ENCODE results near the gene KIF17.
A peak's percentile ranks its signal among the peaks of the same experiment; 100 is the strongest.
"Not testable (repeated sequence)": the region's sequence is repeated elsewhere in the genome, so short reads cannot be mapped to it uniquely, and the experiment has no call there.

Gene KIF17

DNA sequence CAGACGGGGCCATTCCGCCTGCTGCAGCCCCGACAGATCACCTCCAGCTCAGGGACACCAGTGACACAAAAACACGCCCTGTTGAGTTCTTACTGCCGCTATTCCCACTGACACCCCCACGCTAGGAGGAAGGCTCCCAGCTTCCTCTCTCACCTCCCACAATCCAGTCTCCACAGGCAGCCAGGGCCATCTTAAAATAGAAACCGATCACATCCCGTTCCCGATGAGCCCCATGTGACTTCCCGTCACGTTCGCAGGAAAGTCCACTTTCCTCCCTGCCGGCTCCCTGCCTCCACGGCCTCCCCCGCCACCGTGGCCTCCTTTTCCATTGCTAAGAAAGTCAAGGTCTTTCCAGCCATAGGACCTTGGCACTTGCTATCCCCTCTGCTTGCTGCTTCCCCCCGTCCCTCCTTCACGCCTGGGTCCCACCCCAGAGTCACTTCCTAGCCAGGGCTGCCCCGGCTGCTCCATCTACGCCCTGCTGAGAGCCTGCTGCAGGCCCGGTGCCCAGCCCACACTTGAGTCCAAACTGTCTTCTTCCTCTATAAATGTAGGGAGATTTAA lies 32.6 kb downstream of the KIF17 start:
- DNase-seq: no peak

- no peak for DNase-seq
Measured at GRCh38 chr1:20684651-20685050, 33.2 kb downstream of the KIF17 start.

DNA sequence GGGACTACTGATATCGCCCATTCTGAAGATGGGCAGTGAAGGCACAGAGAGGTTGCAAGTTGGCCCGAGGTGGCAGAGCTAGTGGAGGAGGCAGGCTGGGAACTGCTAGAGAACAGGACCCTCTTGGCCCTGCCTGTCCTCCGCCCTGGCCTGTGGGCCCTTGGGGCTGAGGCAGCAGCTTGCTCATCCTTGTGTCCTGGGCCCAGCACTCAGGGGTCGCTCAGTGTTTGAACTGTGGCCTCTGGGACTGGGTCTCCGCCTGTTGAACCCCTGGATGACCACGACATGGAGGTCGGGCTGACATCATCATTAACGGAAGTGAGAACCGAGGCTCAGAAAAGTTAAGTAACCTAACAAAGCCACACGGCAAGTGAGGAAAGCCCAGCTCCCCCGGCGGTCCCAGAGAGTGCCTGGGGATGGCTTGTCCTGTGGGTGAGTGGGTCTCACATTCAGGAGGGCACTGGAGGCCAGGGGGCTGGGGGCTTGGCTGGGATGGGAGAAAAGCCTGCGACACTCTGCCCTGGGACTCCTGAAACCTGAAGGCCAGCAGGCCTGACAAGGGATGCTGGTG lies 33.7 kb downstream of the KIF17 start:
- no peak for DNase-seq

- no peak for DNase-seq
Measured at GRCh38 chr1:20683614-20684013, 34.2 kb downstream of the KIF17 start.

- no peak for DNase-seq
Measured at GRCh38 chr1:20682571-20683236, 35.1 kb downstream of the KIF17 start.

GRCh38 chr1:20681999-20682398 lies 35.8 kb downstream of the KIF17 start:
- no peak for DNase-seq

- DNase-seq: no peak
Measured at GRCh38 chr1:20680269-20680668, 37.5 kb downstream of the KIF17 start.

- no peak for DNase-seq
Measured at GRCh38 chr1:20678599-20678998, 39.2 kb downstream of the KIF17 start.

GRCh38 chr1:20673626-20674025 lies 44.2 kb downstream of the KIF17 start:
- DNase-seq: not testable (repeated sequence)

DNA sequence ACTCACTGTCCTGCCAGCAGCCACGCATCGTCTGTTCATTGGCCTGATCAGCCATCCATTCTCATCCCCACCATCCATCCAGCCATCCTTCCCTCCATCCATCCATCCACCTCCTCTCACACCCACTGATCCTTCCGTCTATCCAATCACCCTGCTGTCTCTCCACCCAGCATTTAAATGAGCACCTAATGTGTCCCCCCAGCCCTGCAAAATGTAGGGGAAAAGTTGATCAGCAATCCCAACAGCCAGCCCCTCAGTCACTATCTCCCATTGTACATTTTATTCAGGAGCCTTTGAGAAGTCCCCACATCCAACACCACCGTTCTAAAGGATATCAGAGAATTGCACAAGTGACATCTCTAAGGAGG lies 45.6 kb downstream of the KIF17 start:
- no peak for DNase-seq

DNA sequence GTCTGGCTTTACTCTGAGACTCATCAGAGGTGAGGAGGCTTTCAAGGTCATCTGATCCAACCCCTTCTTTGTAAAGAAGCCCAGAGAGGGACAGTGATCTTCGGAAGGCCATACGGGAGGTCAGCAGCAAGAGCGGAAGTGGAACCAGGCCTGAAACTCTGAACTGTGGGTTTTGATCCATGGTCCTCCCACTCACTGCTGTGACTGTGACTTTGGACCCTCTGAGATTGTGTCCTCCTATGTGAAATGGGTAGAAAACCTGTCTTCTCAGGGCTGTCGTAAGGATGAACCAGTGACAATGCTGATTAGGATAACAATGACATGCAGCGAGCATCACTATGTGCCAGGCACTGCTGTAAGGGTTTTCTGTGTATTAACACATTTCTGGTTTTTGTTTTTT lies 46.9 kb downstream of the KIF17 start:
- no peak for DNase-seq

GRCh38 chr1:20668581-20668980 lies 49.2 kb downstream of the KIF17 start:
- no peak for DNase-seq

- DNase-seq: peak; percentile 34
Measured at GRCh38 chr1:20666804-20667203, 51.0 kb downstream of the KIF17 start.

DNA sequence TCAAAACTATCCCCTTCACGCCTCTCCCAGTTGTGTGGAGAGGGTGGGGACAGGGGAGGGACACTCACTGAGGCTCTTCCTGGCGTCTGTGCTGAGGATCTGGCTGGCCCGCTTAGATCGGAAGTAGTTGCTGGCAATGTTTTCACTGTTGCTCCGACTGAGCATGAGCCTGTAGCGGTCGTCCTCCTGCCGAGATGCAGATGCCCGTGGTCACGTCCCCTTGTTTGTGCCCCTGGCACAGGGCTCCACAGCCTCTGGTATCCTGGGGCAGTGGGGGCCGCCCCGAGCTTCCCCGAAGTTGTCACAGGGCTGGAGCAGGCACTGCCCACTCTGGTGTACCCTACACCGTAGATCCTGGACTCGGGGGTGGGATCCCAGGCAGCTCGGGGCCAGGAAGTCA lies 51.7 kb downstream of the KIF17 start:
- DNase-seq: no peak

DNA sequence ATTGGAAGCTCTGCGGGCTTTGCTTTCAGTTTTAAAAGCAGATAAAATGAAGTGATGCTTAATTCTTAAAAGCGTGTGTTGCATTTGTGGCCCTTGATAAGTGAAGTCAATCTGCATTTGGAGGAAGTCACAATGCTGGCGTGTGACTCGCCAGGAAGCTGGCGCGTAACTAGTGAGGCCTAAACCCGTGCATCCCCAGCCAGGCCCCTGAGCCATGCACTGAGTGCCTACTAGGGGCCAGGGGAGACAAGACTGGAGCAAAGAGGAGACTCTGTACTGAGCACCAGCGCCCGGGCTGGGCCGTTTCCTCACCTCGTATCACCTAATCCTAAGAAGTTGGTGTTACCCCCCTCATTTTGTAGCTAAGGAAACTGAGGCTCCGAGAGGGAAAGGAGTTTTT lies 52.1 kb downstream of the KIF17 start:
- DNase-seq: no peak

GRCh38 chr1:20663969-20664715 lies 53.7 kb downstream of the KIF17 start:
- no peak for DNase-seq

GRCh38 chr1:20663365-20663764 lies 54.4 kb downstream of the KIF17 start:
- no peak for DNase-seq

DNA sequence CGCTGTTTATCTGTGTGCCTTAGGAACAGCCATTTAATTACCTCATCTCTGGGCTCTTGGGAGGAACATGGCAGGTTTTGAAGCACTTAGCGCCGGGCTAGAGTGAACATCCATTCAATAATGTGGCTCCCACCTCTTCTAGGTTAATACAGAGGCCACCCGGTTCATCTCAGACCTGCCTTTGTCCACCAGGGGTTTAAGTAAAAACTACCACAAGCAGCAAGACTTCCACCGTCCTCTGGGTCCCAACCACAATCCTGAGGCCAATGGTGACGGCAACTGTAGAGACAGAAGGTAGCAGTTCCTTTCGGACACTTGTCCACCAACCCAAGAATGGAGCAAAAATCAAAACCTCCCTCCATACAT lies 55.7 kb downstream of the KIF17 start:
- DNase-seq: no peak

DNA sequence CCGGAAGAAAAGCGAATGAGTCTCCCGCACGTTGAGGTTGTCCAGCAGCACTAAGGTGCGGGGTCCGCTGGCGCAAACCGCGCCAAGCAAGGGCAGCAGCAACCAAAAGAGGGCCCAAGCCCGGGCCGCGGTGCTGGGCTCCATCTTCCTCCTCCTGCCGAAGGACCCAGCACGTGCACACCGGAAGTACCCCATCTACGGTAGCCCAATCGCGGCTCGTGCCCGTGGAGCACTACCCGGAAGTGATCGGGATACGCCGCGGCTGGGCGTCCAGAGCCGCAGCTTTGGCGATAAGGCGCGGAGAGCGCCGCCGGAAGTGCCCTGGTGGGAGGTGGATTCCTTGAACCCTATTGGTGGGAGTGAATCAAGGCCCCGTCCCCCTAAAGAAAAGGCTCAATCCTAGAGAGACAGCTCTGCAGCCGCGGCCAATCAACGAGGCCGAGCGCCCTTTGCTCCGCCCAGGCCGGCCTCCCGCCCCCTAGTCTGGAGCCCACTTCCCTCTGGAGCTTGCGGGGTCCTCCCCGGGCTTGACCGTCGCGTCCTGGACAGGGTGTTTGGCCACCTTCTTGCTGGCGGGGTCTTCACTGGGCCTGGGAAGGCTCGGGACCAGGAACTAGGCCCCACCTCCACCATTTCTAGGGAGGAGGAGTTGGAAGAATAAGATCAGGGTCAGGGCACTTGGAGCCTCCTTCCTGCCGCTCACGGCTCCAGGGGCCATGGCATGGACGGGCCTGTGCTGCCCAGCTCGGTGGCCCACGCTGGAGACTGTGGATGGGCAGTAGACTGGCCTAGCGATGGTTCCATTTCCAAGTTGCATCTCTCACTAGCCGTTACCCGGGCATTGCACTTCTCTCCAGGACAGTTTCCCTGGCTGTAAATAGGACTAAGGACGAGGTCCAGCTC lies 56.3 kb downstream of the KIF17 start, which contains the start of gene DDOST:
Gene DDOST (minus strand): TSS at position 163 of the 903 bp plus-strand sequence. CDS start 19 bp downstream, at position 144.
- peak; percentile 98 for DNase-seq

GRCh38 chr1:20660847-20661206 lies 57.0 kb downstream of the KIF17 start:
- DNase-seq: no peak

DNA sequence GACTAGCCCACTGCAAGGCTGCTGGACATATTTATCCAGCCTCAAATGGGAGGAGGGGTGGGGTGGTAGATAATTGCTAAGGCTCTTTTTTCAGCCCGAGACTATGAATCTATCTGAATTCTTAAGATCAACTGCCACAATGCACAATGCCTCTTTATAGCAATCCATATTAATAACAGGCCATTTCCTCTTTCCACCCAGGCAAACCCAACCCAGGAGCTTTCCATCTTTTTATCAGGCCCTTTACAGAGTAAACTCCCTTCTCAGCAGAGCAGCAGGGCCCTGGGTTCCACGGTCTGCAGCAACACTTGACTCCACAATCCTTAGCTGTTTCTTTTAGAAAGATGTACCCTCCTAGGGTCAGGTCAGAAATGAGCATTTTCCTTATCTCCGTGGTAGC lies 57.4 kb downstream of the KIF17 start:
- DNase-seq: no peak

DNA sequence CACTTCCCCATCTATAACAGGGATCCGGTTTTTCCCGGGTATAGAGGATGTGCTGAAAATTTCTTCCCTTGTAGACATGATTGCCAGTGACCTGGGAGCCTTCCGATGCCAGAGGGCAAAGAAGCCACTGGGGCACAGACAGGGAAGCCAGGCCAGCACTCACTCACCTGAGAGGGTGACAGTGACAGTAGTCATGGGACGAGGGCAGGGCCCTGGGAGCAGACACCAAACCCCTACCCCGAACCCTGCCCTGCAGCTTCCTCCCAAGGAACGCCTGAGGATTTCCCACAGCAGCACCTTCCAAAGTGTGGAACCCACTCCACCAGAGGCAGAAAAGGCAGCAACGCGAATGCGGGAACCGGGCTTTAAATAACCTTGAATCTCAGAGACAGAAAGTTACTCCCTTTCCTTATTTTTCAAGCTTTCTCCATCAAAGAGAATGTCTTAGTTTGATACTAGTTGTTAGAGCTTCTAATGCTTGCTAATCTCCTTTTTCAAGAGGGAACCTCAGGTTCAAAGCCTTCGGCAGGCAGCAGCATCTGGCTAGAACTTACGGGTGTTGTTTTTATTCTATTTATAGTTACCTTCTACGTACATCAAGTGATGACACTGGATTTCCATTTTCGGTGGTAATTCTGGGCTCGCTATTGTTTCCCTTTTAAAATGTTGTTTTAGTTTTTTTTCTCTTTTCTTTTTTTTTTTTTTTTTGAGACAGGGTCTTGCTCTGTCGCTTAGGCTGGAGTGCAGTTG lies 59.5 kb downstream of the KIF17 start:
- no peak for DNase-seq
